Measurements from ENCODE around the gene SHH. TPM values are rescaled to one million over a fixed set of nuclear protein-coding genes. Genes with fewer than 3 reads are reported as not detected.

SHH gene
- total RNA-seq, 1 donor from 2014 or later: 7.3 TPM

DNA sequence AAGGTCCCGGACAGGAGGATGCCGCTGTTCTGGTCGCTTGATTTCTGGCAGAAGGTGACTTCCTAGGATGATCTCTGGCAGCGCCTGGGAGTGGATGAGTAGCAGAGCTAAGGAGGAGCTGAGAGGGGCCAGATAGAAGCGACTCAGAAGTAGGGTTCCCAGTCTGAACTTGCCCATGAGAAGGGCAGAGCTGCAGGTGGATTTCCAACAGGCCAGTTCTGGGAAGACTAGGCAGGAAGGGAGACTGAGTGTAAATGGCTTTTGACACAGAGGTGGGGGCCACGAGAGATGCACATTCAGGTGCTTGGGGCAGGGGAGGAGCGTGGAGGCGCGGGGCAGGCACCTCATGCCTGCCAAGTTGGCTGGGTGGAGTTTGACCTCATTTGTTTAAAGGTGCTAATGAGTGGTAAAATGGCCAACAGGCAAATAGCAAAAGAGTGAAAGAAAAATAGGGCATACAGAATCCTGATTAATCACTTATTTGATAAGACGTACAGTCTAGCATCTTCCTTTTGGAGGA is 58.8 kb downstream of the SHH start:
- no peak overlapping the region for H3K4me3 ChIP-seq
- TF ChIP-seq, protein P1, sequence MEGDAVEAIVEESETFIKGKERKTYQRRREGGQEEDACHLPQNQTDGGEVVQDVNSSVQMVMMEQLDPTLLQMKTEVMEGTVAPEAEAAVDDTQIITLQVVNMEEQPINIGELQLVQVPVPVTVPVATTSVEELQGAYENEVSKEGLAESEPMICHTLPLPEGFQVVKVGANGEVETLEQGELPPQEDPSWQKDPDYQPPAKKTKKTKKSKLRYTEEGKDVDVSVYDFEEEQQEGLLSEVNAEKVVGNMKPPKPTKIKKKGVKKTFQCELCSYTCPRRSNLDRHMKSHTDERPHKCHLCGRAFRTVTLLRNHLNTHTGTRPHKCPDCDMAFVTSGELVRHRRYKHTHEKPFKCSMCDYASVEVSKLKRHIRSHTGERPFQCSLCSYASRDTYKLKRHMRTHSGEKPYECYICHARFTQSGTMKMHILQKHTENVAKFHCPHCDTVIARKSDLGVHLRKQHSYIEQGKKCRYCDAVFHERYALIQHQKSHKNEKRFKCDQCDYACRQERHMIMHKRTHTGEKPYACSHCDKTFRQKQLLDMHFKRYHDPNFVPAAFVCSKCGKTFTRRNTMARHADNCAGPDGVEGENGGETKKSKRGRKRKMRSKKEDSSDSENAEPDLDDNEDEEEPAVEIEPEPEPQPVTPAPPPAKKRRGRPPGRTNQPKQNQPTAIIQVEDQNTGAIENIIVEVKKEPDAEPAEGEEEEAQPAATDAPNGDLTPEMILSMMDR (IDR thresholded peaks at IDR 0.05): no peak
- DNase-seq: no peak
- peak overlapping the region; percentile 7 for H3K27ac ChIP-seq
- intact Hi-C loops (cut with DNase I): no loop called here
- ATAC-seq: peak in 1 of 2 donors; percentile 31
- H3K9me3 ChIP-seq: no peaks in the 10 kb centered on the region
- peaks cover 54% of the 10 kb centered on the region for H3K4me1 ChIP-seq
- H3K27me3 ChIP-seq (ENCODE audit: low read depth): no peaks in the 10 kb centered on the region
- H3K36me3 ChIP-seq: peaks cover 14% of the 10 kb centered on the region

DNA sequence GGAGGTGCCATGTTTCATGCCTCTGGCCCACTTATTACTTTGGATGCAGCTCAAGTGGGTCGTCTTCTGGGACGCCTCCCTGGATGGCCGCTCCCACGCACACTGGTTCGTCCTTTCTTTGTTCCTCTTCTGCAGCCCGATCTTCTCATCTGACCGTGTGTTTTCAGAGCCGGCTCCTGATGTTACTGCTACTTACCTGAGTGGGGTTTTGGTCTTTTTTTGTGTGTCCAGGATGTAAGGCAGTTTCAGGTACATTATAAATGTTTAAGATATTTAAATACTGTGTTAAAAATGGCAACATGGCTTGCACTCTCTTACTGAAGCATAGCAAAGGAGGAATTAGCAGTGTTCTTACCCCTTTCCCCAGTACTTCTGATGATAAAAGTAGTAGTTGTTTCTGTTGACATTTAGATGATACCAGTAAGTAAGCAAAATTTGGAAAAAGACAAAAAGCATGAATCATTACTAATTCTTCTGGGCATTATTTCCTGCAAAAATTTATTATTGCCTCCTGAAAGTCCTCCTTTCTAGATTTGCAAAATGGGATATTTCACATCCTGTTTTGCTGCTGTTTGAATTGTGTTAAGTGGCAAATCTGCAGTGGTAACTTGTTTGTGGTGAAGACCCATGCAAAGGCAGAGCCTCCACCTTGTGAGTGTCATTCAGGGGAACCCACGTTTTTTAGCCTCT is 59.4 kb downstream of the SHH start:
- no peak overlapping the region for H3K4me3 ChIP-seq
- H3K27me3 ChIP-seq (ENCODE audit: low read depth): no peaks in the 10 kb centered on the region
- ATAC-seq: peak in 1 of 2 donors; percentile 31
- no peaks in the 10 kb centered on the region for H3K9me3 ChIP-seq
- peak overlapping the region; percentile 7 for H3K27ac ChIP-seq
- DNase-seq: no peak
- H3K36me3 ChIP-seq: peaks cover 16% of the 10 kb centered on the region
- TF ChIP-seq, protein P1 (IDR thresholded peaks at IDR 0.05): no peak
- peaks cover 54% of the 10 kb centered on the region for H3K4me1 ChIP-seq
- intact Hi-C loops (cut with DNase I): no loop called here

DNA sequence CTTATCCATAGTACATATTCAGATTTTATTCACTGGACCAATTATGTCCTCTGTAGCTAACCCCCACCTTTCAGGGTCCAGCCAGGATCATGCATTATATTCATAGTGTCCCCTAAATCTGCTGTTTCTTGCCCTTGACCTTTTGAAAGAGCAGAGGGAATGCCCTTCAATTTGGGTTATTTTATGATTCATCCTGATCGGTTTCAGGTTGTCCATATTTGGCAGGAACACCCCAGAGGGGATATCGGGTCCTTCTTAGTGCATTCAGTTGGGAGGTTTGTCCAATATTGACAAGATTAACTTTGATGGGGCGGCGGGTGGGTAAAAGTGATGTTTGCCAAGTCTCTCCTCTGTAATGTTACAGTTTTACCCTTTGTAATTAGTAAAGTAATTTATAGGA is 60.9 kb downstream of the SHH start:
- Histone ChIP-seq H3K36me3 (peaks cover 31% of the 10 kb centered on the region), H3K4me3 (no peak overlapping the region), H3K4me1 (peaks cover 54% of the 10 kb centered on the region), H3K9me3 (no peaks in the 10 kb centered on the region), H3K27ac (no peak overlapping the region), H3K27me3 (ENCODE audit: low read depth) (no peaks in the 10 kb centered on the region)
- intact Hi-C loops (cut with DNase I): no loop called here
- DNase-seq (no peak), ATAC-seq (no peak)
- TF ChIP-seq, protein P1 (IDR thresholded peaks at IDR 0.05): no peak

DNA sequence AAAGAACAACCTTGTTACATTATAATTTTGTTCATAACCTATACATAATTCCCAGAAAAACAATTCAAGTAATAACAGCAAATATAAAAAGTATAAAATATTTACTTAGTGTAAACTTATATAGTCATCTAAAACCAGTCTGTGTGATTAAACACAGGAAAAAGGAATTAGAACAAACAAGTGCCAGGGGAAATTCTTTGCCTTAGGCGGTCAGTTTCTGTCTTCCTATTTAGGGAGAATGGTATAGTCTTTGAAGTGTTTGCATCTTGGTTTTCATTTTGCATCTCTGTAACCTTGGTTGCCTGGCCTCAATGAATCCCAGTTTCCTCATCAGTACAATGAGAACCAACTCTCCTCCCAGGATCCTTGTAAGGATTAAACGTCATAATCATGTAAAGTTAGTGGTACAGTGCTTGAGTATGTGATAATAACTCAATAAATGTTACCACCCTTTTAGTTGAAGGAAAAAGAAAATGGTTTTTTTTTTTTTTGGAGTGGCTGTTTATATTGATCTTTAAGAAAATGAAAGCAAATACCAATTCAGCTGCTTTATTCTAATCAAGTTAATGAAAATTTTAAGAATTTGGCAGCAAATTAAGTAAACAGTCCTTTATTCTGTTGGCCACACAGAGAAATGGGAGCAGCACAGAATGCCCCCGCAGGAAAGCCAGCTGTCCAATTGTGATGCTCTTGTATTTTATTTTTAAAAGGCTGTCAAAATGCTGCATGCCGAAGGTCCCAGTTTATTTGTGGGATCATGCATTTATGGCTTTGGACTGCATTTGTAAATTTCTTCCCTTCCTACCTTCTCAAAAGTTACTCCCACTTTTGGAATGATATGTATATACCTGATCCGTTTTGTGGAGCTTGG is 61.8 kb downstream of the SHH start:
- DNase-seq (no peak), ATAC-seq (no peak)
- Histone ChIP-seq H3K27ac (no peak overlapping the region), H3K4me3 (no peak overlapping the region), H3K4me1 (peaks cover 54% of the 10 kb centered on the region), H3K36me3 (peaks cover 40% of the 10 kb centered on the region), H3K9me3 (no peaks in the 10 kb centered on the region), H3K27me3 (ENCODE audit: low read depth) (no peaks in the 10 kb centered on the region)
- TF ChIP-seq, protein P1 (IDR thresholded peaks at IDR 0.05): no peak
- intact Hi-C loops (cut with DNase I): no loop called here

Other genes starting within 250 kb of the SHH start
- 67.2 TPM for gene RBM33, start 167.8 kb downstream of the SHH start, total RNA-seq